OCI-LY7 (cell line): ENCODE measurements around the gene RLF. TPM values are rescaled to one million over a fixed set of nuclear protein-coding genes. Genes with fewer than 3 reads are reported as not detected.

Experiments used
- BruUV-seq: library from RNA; stranded (reverse); fragments of 400-500 nt; replicated peaks from 2 replicates; lab custom pipeline; 2021; lab: Mats Ljungman, UMichigan
- CTCF ChIA-PET: fragments of 300-600 bp; sonication (Branson Sonifier 250); formaldehyde crosslinking; loops from one replicate; lab custom pipeline; 2022; ENCODE audit warnings: antibody characterized with exemption; ENCODE audit not compliant: unreplicated experiment; lab: Charles Lee
- POLR2A ChIA-PET: fragments of 300-600 bp; sonication (Branson Sonifier 250); formaldehyde crosslinking; loops from one replicate; lab custom pipeline; 2022; ENCODE audit warnings: antibody characterized with exemption; lab: Charles Lee
- DNase-seq: peaks from one replicate; pipeline ENCODE4 v3.0.0-alpha.2; 2015; ENCODE audit warnings: low spot score
- H2AFZ ChIP-seq: fragments of 200-600 bp; sonication (generic), shearing (Covaris generic); 2 replicates; pipeline ENCODE4 v1.6.1; 2014; ENCODE audit warnings: mild to moderate bottlenecking, antibody characterized with exemption, low read length, moderate library complexity
- H3K27ac ChIP-seq: fragments of 200-600 bp; sonication (generic); 2 replicates; pipeline ENCODE4 v1.5.1; 2014; ENCODE audit warnings: mixed run types, low read depth, mild to moderate bottlenecking, moderate library complexity, low read length, inconsistent platforms; ENCODE audit not compliant: poor library complexity, severe bottlenecking
- H3K36me3 ChIP-seq: fragments of 200-600 bp; sonication (generic); 2 replicates; pipeline ENCODE4 v1.6.1; 2014; ENCODE audit warnings: mild to moderate bottlenecking, antibody characterized with exemption, low read length, moderate library complexity, mixed read lengths; ENCODE audit not compliant: insufficient read depth
- H3K4me1 ChIP-seq: fragments of 200-600 bp; sonication (generic); 2 replicates; pipeline ENCODE4 v1.5.1; 2014; ENCODE audit warnings: mild to moderate bottlenecking, low read length; ENCODE audit not compliant: insufficient read depth, poor library complexity, severe bottlenecking
- H3K4me2 ChIP-seq: fragments of 200-600 bp; sonication (generic); 2 replicates; pipeline ENCODE4 v1.6.1; 2014; ENCODE audit warnings: mild to moderate bottlenecking, low read length
- H3K4me3 ChIP-seq: fragments of 200-600 bp; sonication (generic); 2 replicates; pipeline ENCODE4 v1.5.1; 2014; ENCODE audit warnings: mild to moderate bottlenecking, low read depth, low read length; ENCODE audit not compliant: poor library complexity, severe bottlenecking
- H3K79me2 ChIP-seq: fragments of 200-600 bp; sonication (generic); 2 replicates; pipeline ENCODE4 v1.6.1; 2016; ENCODE audit warnings: low read depth, mild to moderate bottlenecking, low read length, moderate library complexity, mixed read lengths; ENCODE audit not compliant: insufficient read depth
- H3K9me2 ChIP-seq: fragments of 200-600 bp; sonication (generic); 2 replicates; pipeline ENCODE4 v1.6.1; 2016; ENCODE audit warnings: mild to moderate bottlenecking, low read length, mixed read lengths; ENCODE audit not compliant: insufficient read depth
- H3K9me3 ChIP-seq: fragments of 200-600 bp; sonication (generic); 2 replicates; pipeline ENCODE4 v1.6.1; 2014; ENCODE audit warnings: mild to moderate bottlenecking, mixed run types, low read length, mixed read lengths
- H4K20me1 ChIP-seq: fragments of 200-600 bp; sonication (generic); 2 replicates; pipeline ENCODE4 v1.6.1; 2014; ENCODE audit warnings: mild to moderate bottlenecking, antibody characterized with exemption, low read length, moderate library complexity, mixed read lengths; ENCODE audit not compliant: insufficient read depth
- EZH2phosphoT487 ChIP-seq: fragments of 200-600 bp; sonication (generic); IDR thresholded peaks from 2 replicates; pipeline ENCODE4 v1.6.1; 2018; ENCODE audit warnings: low read depth, borderline replicate concordance, mild to moderate bottlenecking, mixed run types, antibody characterized with exemption, low read length, moderate library complexity, mixed read lengths
- intact Hi-C: fragments of 100-400 bp; cut with micrococcal nuclease; formaldehyde crosslinking; loops from one replicate; pipeline ENCODE4 v1.10.0; 2022; ENCODE audit not compliant: unreplicated experiment
- small RNA-seq: library from RNA; depleted of rRNA; stranded (forward); fragments of <200 nt; gene quantifications from one replicate; pipeline ENCODE3, GENCODE V24; 2014
- total RNA-seq, 2 experiments: library from RNA; depleted of rRNA in 1 of 2; stranded (reverse); fragments of >200 nt in 1 of 2; shearing (Covaris generic) in 1 of 2; gene quantifications; 2 replicates each; pipeline ENCODE4 v1.2.3, GENCODE V29; 2014 to 2022
- TF ChIP-seq, protein P1 (sequence below): fragments of 200-600 bp; sonication (generic); conservative IDR thresholded peaks from 2 replicates; pipeline ENCODE4 v1.5.1; 2014; ENCODE audit warnings: mild to moderate bottlenecking, antibody characterized with exemption, low read length, moderate library complexity, mixed read lengths

RLF gene
- total RNA-seq, 2 experiments from 2014 or later: 16.9 to 22.5 TPM

DNA sequence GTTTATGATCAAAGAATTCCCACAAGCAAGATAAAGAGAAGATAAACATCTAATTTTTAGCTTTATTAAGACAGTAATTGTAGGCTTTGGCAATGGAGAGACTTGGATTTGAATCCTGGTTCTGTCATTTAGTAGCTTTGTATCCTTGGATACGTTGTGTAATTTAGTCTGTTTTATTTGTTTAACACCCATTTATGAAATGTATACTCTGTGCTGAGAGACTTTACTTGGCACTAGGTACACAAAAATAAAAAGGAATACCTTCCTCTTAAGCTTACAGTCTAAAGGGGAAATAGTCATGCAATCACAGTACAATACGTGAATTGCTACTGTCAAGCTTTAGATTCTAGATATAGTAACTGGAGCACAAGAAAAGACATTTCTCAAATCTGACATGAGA is 120.7 kb downstream of the RLF start:
- Histone ChIP-seq H3K9me2 (no peaks in the 10 kb centered on the region), H2AFZ (no peak overlapping the region), H3K79me2 (no peaks in the 10 kb centered on the region), H3K9me3 (no peaks in the 10 kb centered on the region), H3K27ac (no peak overlapping the region), H3K4me3 (no peak overlapping the region), H4K20me1 (no peaks in the 10 kb centered on the region), H3K36me3 (peaks cover 73% of the 10 kb centered on the region), H3K4me1 (no peaks in the 10 kb centered on the region), H3K4me2 (no peak overlapping the region)
- TF ChIP-seq, protein P1, sequence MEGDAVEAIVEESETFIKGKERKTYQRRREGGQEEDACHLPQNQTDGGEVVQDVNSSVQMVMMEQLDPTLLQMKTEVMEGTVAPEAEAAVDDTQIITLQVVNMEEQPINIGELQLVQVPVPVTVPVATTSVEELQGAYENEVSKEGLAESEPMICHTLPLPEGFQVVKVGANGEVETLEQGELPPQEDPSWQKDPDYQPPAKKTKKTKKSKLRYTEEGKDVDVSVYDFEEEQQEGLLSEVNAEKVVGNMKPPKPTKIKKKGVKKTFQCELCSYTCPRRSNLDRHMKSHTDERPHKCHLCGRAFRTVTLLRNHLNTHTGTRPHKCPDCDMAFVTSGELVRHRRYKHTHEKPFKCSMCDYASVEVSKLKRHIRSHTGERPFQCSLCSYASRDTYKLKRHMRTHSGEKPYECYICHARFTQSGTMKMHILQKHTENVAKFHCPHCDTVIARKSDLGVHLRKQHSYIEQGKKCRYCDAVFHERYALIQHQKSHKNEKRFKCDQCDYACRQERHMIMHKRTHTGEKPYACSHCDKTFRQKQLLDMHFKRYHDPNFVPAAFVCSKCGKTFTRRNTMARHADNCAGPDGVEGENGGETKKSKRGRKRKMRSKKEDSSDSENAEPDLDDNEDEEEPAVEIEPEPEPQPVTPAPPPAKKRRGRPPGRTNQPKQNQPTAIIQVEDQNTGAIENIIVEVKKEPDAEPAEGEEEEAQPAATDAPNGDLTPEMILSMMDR: no peak
- no peak for TF ChIP-seq EZH2phosphoT487
- no peak for DNase-seq
- intact Hi-C loops: no loop called here
- BruUV-seq: no TSS peak
- CTCF ChIA-PET: no interaction called here
- POLR2A ChIA-PET: interaction anchor here (0.6 to 2.3 kb wide), 11 partner anchors 9 to 284 kb away, joined by 3 to 7 read pairs (median 5); partner anchors contain the start of gene ZMPSTE24

Small RNAs within 50 kb of the gene (small RNA-seq; reads per million reads assigned to genes)
- gene RNU6-1237P: not detected

Other genes with a start within 250 kb of the RLF start
- 6.4 and 9.9 TPM in 2 replicates for gene MFSD2A, start 206.2 kb upstream of the RLF start, total RNA-seq (2014; rRNA removed; shearing (Covaris generic))
- gene MFSD2A, start 206.2 kb upstream of the RLF start, total RNA-seq (2022): 11.0 and 13.4 TPM in 2 replicates
- 184 and 193 TPM in 2 replicates for gene CAP1, start 120.7 kb upstream of the RLF start, total RNA-seq (2014; rRNA removed; shearing (Covaris generic))
- 276 and 296 TPM in 2 replicates for gene CAP1, start 120.7 kb upstream of the RLF start, total RNA-seq (2022)
- 49.7 and 55.9 TPM in 2 replicates for gene PPT1, start 64.1 kb upstream of the RLF start, total RNA-seq (2014; rRNA removed; shearing (Covaris generic))
- 66.5 and 75.4 TPM in 2 replicates for gene PPT1, start 64.1 kb upstream of the RLF start, total RNA-seq (2022)
- gene TMCO2, start 86.5 kb downstream of the RLF start, total RNA-seq (2014; rRNA removed; shearing (Covaris generic)): not detected in 2 replicates
- not detected in 2 replicates for gene TMCO2, start 86.5 kb downstream of the RLF start, total RNA-seq (2022)
- gene ZMPSTE24, start 96.8 kb downstream of the RLF start, total RNA-seq (2014; rRNA removed; shearing (Covaris generic)): 13.4 and 15.8 TPM in 2 replicates
- 18.8 and 24.3 TPM in 2 replicates for gene ZMPSTE24, start 96.8 kb downstream of the RLF start, total RNA-seq (2022)
- 10.6 and 12.8 TPM in 2 replicates for gene COL9A2, start 155.9 kb downstream of the RLF start, total RNA-seq (2014; rRNA removed; shearing (Covaris generic))
- 19.3 and 21.4 TPM in 2 replicates for gene COL9A2, start 155.9 kb downstream of the RLF start, total RNA-seq (2022)
- gene SMAP2, start 212.3 kb downstream of the RLF start, total RNA-seq (2014; rRNA removed; shearing (Covaris generic)): 50.3 and 60.5 TPM in 2 replicates
- gene SMAP2, start 212.3 kb downstream of the RLF start, total RNA-seq (2022): 105 and 118 TPM in 2 replicates